HuH-7.5 (cell line): ENCODE measurements around the gene ATP6V0E2.
"Not testable (repeated sequence)": the region's sequence is repeated elsewhere in the genome, so short reads cannot be mapped to it uniquely, and the experiment has no call there.

Source experiments
- DNase-seq: peaks from one replicate; pipeline ENCODE4 v3.0.0; 2011; ENCODE audit warnings: low spot score

ATP6V0E2 gene

DNA sequence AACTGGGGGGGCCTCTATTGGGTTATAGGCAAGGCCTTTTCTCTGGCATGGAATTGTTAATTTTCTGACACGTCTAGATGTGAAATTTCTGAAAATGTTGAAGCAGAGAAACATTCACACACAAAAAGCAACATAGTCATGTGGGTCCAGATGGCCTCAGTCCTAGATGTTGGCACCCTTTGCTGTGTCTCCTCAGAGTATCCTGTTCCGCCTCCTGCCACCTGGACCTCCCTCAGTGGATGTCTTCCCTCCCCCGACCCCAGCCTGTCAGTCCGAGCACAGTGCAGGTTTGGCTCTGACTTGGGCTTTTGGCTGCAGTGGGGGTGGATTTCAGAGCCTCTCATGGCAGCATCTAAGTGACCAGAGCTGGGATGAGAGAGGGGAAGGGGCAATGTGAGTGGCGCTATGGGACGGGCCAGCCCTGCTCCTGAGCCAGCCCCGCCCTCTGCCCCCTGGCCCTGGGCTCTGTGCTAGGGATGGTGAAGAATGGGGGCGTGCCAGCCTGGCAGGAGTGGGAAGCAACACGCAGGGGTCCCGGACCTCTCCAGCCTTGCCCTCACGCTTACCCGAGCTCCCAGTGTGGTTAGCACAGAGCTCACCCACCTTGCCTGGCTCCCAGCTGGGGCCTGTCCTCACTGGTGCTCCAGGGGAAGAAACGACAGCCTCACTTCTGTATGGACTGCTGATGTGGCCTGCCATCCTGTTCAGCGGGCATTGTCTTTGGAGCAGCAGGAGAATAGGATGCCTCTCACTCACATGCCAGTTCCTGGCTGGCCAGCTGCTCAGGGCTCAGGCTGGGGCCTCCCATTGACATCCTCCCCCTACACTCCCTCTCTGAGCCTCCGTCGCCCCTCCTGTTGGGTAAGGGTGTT lies 6.2 kb downstream of the ATP6V0E2 start:
- peak; percentile 0 for DNase-seq

DNA sequence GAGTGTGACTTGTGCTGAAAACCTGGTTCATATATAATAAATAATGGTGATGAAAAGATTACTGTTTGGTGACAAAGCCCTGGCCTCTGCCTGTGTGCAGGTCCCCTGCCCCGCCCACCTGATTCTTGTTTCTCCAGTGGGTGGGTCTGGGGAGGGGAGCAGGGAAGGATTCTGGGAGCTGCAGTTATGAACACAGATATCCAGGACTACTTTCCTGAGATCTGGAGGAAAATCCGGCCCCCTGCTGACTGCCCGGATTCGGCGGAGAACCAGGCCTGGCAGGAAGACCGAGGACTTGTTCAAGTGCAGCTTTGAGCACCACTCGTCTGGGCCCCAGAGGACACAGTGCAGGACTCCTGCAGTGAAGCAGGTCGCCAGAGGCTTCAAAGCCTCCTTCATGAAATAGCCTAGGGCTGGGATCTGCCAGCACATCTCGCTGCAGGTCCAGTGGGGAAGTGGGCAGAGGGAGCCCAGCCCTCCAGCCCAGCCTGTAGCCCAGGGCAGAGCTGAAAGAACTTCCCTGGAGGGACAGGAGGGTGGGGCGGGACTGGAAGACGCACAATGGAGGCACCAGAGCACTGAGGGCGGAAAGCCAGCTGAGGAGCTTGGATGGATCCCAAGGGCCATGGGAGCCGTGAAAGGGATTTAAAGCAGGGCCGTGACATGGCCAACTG lies 7.0 kb downstream of the ATP6V0E2 start:
- DNase-seq: no peak

DNA sequence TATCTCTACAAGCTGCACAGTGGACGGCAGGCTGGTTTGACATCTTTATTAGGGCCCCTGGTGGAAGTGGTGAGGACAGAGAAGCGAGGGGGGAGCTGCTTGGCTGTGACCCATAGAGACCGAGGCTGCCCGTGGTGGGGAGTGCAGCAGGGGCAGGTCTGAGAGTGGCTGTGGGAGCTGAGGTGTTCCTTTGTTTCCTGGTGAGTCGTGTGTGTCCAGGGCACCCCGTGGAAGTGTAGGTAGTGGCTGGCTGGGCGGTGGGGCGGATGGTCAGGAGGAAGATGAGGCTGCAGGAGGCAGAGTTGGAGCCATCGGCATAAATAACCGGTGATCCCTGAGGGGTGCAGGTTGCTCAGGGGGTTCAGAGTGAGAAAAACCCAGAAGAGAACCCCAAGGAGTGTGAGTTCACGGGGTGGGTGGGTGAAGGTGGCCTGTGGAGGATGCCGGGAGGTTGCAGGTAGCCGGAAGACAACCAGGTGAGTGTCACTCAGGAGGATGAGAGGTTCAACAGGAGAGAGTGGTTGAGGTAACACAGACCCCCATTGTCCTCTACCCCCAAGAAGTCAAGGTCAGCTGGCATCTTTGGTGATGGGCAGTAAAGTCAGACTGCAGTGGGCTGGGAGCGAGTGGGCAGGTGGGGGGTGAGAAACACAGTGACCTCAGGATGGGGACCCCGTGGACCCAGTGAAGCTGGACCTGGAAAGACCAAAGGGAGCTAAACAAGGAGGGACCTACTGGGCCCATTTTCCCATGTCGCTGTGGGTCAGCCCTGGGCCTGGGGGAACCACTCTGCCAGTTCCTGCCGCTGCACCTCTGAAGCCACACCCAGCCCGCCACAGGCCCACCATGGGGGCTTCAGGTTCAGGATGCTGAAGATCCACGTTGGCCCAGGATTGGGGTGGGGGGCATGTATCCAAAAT lies 7.8 kb downstream of the ATP6V0E2 start:
- peak; percentile 1 for DNase-seq

DNA sequence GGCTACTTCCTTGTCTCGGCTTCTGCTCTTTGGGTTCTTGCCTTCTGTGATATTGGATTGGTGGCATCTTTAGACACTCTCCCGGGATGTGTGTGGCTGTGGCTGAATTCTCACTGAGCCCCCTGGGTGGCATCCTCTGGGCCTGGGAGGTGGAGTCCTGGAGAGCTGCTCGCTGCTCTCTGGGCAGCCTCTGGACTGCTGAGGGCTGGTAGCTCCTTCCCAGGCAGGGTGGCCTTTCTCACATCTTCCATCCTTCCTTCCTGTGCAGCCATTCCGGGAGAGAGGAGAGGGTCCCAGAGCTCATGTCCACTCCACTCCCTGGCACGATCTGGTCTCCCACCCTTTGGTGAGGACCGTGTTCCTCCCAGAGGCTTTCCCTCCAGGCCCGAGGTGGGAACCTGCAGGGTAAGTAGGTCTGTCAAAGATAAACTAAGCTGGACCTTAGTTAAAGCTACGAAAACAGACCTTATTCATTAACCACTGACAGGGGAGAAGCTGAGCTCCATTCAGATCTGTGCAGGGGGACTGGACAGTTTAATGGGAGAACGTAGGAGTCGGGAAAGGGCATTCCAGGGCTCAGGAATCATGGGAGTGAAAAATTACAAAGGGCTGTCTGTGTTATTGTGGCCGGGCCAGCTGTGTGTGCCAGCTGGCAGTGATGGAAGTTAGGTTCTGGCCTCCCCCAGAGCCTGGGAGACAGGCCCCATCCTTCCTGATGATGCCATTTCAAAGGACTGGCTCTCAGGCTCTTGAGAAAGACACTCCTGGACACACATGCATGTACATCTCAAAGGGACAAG lies 8.7 kb downstream of the ATP6V0E2 start:
- peak; percentile 2 for DNase-seq

DNA sequence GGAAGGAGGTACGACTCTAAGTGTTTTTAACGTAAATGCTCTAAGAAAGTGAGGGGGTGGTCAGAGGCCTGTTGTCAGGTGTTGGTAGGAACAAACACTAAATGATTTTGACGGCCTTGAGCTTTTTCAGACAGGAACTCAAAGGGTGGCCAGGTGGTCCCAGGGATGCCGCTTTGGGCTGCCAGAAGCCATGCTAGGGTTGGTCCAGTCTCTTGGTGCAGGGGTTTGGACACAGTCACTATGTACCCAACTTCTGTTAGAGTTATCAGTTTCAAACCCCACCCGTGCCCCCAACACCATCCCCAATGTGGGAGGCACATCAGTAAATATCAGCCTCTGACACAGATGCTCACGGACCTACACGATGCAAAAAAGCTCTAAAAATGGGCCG lies 9.3 kb downstream of the ATP6V0E2 start:
- DNase-seq: no peak

DNA sequence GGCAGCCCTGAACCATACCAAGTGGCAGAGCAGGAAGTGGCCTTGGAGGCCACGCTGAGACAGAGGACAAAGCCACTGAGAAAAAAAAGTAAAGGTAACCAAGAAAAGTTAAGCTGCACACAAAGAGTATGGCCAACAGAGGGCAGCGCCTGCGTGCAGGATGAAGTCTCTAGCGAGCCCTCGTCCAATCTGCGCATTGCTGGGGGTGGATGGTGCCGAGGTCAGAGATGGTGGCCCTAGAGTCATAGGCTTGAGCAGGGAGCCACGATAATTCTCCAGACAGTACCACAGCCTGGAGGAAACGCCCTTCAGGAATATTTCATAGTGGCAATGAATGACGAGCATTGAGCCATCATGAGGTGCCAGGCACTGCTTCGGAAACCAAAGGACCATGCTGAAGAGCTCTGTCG lies 9.7 kb downstream of the ATP6V0E2 start:
- peak; percentile 55 for DNase-seq

DNA sequence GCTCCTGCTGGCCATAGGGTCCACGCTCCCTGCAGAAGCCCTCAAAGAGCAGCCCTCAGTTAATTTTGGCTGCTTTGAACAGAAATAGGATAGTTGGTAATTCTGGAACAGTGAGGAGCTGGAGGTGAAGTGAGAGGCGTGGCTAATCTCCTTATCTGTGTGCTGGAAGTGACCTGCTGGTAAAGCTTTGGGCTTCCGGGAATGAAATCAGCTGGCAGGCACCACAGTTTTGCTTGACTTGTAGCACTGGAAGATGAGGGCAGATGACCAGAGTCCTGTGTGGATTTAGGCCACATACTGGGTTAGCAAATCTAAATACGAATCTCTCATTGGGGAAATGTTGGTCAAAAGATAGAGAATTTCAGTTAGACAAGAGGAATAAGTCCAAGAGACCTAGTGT lies 10.2 kb downstream of the ATP6V0E2 start:
- DNase-seq: peak; percentile 1

DNA sequence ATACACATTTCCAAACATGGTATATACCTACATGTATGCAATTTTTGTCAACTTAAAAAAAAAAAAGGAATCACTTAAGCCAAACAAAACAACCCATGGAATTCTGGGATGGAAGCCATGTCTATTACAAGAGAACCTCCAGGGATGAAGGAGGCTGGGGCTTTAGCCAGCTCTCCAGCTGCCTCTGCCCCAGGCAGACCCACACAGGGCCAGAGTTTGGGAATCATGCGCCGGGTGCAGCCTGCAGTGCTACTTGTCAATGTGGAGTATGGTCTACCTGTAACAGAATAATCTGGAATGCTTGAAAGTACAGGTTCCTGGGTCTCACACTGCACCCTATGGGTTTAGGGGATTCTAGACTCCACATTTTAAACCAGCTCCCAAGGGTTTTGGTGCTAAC lies 10.8 kb downstream of the ATP6V0E2 start:
- no peak for DNase-seq

DNA sequence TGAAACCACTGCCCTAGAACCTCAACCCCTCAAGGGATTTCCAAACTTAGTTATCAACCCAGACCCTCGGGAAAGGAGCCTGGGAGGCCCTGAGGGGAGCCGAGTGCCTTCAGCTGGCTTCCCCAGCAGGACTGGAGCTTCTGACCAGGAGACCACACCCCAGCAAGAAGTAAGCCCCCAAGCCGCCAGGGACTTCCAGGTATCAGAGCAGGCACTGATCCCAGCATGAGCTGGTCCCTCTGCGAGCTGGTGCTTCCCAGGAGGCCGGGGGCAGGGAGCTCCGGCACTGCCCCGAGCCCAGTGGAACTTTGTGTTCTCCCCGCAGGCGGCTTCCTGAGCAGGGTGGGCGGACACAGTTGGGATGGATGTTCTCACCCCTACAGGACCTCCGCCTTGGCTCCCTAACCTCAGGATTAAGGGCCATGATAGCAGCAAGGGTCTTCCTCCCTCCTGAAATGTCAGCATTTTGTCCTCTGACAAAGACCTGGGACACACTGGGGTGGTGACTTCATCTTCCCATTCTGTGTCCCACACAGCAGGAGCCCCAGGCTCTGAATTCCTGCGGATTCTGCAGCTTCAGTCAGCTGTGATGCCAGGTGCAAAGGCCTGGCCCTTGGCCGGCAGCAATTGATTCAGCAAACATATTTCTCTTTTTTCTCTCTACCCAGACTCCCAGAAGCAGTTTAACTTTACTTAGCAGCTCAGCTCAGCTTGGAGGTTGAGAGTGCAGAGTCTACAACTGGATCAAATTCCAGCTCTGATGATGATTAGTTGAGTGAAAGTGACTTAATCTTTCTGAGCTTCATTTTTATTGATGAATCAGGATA lies 11.6 kb downstream of the ATP6V0E2 start:
- peak; percentile 0 for DNase-seq

DNA sequence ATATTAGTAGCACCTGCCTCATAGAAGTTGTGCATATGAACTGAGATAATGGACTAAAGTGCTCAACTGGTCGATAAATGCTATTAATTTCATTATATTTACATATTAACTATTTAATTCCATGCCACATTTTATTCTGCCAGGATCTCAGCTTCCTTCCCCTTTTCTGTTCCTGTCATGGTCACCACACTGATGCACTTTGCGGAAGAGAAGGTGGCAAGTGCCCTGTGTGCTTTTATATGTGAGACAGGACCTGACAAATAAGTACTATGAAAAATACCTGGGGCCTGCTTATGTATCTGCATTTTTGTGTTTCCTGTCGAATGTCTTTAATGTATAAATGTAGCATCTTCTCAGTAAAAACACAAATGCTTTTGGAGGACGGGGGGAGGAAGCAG lies 12.2 kb downstream of the ATP6V0E2 start:
- DNase-seq: no peak

DNA sequence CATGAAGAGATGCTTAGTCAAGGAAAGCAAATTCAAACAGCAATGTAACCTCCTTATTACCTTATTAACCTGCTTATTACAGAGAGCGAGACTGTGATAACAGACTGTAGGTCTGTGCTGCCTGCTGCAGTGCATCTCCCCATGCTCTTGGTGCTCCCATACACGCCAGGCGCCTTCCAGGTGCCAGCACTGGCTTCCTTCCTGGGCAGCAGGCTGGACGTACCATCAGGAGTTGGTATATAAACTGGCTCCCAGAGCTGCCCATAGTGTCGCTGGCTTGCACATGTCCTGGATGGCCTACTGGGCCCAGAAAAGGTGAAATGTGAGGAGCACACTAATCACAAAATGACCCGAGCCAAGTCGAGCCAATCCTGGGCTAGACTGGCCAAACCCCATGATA lies 13.5 kb downstream of the ATP6V0E2 start:
- no peak for DNase-seq

DNA sequence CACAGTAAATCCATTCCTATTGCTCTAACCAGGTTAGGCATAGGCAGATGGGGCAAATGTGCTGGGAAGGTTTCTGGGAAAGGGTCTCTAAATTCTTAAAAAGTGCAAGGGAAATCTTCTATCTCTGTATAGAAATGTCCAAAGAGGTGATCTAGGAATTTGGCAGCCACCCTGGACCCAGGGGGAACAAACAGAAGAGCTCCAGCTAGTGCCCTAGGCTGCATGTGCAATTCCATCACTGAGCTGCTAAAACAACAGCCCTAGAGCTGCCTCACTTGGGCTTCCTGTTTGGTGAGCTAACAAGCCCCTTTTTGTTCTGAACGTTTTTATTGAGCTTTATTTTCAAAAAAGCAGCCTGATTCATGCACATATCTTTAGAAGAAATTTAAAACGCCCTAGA lies 16.9 kb downstream of the ATP6V0E2 start:
- DNase-seq: not testable (repeated sequence)

DNA sequence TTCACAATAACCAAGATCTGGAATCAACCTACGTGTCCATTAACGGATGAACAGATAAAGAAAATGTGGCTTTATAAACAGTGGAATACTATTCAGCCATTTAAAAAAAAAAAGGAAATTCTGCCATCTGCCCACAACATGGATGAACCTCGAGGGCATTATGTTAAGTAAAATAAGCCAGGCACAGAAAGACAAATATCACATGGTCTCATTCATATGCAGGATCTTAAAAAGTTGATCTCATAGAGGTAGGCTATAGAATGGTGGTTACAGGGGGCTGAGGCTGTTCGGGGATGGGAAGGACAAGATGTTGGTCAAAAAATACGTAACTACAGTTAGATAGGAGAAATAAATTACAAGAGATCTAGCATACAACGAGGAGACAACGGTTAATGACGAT lies 21.2 kb downstream of the ATP6V0E2 start:
- not testable (repeated sequence) for DNase-seq

DNA sequence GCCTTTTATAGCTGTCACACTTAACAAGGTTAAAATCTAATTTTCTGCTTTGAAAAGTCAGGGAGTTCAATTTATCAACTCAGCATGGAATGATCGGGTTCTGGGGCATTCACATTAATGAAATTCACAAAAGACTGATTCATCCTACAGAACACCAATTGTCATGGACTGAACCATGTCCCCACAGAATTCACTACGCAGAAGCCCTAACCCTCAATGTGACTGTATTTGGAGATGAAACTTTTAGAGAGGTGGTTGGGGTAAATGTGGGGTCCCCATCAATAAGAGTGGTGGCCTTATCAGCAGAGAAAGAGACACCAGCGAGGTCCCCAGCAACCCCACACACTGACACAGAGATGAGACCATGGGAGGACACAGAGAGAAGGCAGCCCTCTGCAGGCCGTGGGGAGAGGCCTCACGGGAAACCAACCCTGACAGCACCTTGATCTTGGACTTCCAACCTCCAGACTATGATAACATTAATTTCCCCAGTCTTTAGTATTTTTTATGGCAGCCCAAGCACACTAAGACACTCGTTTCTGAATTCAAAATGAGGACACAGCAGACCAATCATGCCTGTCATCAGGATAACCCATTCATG lies 34.1 kb downstream of the ATP6V0E2 start:
- not testable (repeated sequence) for DNase-seq

DNA sequence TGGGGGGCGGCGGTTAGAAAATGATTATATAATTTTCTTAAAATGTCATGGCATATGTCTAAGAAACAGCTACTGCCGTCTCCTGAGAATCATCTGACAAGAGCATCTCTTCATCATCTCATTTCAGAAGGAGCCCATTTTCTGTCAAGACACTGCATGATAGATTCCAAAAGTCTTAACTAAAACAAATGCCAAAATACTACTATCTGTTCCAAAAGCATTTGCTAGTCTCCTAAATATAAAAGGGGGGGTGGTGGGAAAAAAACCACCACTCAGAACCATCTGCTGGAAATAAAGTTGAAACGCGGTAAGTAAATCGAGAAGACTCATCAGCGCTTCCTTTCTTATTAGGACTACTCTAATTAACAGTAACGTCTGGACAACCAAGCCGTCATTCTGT lies 36.5 kb downstream of the ATP6V0E2 start:
- not testable (repeated sequence) for DNase-seq

DNA sequence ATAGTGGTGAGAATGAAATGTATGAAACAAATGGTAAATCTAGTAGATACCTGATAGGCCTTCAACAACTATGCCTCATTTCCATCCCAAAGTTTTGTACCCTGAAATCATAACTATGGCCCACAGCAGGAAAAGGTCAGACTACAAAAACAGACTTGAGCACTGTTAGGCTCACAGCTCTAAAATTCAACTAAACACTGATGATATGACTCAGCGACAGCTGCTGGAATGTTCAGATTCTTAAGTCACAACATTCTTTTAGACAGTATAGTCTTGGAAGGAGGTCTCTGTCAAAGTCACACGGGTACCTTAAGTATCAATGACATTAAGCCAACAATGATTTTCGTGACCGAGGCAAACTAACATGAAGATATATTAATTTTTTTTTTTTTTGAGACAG lies 38.4 kb downstream of the ATP6V0E2 start:
- not testable (repeated sequence) for DNase-seq

DNA sequence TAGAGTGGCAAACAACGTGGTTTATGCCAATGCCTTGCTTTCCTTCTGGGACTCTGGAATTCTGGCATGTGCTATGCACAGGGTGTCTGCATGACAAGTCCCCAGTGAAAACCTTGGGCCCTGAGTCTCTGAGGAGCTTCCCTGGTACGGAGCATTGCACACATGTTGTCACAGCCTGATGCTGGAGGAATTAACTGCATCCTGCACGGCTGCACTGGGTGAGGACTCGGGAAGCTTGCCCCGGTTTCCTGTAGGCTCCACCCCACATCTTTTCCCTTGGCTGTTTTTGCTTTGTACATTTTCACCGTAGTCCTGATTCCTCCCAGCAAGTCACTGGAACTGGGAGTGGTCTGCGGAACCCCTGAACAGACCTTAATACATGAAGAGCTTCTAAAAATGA lies 52.6 kb downstream of the ATP6V0E2 start:
- DNase-seq: not testable (repeated sequence)
